Measurements from ENCODE around the gene TAC4.

DNA sequence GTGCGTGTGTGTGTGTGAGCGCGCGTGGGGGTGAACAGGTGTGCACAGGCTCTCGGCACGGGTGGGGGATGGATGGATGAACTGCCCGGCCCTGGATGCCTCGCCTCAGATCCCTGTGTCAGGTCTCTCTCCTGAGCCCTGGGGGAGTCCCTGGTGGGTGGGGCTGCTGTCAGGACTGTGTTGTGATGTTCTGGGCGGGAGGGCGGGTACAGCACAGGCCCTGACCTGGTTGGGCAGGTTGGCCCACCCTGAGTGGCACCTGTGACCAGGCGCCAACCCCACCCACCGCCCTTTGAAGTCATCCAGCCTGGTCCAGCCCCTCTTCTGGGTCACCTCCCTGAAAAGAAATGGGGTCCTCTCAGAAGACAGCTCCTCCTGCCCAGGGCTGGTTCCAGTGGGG lies 41.6 kb upstream of the TAC4 start:
- TF ChIP-seq, protein P1, sequence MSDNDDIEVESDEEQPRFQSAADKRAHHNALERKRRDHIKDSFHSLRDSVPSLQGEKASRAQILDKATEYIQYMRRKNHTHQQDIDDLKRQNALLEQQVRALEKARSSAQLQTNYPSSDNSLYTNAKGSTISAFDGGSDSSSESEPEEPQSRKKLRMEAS (IDR thresholded peaks at IDR 0.05): no peak
- TF ChIP-seq FOXA1 (IDR thresholded peaks at IDR 0.05) (no peak), SP1 (IDR thresholded peaks at IDR 0.05) (no peak), YY1 (IDR thresholded peaks at IDR 0.05) (no peak), HNF4A (conservative IDR thresholded peaks at IDR 0.05) (no peak), RAD21 (IDR thresholded peaks at IDR 0.05) (no peak), HNF4G (IDR thresholded peaks at IDR 0.05) (no peak), RXRA (IDR thresholded peaks at IDR 0.05) (no peak), GABPA (IDR thresholded peaks at IDR 0.05 in 1 of 2, conservative IDR thresholded peaks at IDR 0.05 in 1 of 2) (no peak), EGR1 (IDR thresholded peaks at IDR 0.05; ENCODE audit: low read depth in 2 of 2) (no peak)
- TF ChIP-seq, protein P2, sequence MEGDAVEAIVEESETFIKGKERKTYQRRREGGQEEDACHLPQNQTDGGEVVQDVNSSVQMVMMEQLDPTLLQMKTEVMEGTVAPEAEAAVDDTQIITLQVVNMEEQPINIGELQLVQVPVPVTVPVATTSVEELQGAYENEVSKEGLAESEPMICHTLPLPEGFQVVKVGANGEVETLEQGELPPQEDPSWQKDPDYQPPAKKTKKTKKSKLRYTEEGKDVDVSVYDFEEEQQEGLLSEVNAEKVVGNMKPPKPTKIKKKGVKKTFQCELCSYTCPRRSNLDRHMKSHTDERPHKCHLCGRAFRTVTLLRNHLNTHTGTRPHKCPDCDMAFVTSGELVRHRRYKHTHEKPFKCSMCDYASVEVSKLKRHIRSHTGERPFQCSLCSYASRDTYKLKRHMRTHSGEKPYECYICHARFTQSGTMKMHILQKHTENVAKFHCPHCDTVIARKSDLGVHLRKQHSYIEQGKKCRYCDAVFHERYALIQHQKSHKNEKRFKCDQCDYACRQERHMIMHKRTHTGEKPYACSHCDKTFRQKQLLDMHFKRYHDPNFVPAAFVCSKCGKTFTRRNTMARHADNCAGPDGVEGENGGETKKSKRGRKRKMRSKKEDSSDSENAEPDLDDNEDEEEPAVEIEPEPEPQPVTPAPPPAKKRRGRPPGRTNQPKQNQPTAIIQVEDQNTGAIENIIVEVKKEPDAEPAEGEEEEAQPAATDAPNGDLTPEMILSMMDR (IDR thresholded peaks at IDR 0.05; ENCODE audit: low read depth, low read length, missing input control): no peak
- TF ChIP-seq, protein P3, sequence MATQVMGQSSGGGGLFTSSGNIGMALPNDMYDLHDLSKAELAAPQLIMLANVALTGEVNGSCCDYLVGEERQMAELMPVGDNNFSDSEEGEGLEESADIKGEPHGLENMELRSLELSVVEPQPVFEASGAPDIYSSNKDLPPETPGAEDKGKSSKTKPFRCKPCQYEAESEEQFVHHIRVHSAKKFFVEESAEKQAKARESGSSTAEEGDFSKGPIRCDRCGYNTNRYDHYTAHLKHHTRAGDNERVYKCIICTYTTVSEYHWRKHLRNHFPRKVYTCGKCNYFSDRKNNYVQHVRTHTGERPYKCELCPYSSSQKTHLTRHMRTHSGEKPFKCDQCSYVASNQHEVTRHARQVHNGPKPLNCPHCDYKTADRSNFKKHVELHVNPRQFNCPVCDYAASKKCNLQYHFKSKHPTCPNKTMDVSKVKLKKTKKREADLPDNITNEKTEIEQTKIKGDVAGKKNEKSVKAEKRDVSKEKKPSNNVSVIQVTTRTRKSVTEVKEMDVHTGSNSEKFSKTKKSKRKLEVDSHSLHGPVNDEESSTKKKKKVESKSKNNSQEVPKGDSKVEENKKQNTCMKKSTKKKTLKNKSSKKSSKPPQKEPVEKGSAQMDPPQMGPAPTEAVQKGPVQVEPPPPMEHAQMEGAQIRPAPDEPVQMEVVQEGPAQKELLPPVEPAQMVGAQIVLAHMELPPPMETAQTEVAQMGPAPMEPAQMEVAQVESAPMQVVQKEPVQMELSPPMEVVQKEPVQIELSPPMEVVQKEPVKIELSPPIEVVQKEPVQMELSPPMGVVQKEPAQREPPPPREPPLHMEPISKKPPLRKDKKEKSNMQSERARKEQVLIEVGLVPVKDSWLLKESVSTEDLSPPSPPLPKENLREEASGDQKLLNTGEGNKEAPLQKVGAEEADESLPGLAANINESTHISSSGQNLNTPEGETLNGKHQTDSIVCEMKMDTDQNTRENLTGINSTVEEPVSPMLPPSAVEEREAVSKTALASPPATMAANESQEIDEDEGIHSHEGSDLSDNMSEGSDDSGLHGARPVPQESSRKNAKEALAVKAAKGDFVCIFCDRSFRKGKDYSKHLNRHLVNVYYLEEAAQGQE (IDR thresholded peaks at IDR 0.05): no peak
- TF ChIP-seq, protein P4, sequence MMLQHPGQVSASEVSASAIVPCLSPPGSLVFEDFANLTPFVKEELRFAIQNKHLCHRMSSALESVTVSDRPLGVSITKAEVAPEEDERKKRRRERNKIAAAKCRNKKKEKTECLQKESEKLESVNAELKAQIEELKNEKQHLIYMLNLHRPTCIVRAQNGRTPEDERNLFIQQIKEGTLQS (IDR thresholded peaks at IDR 0.05): no peak
